ENCODE results near the gene MAFG.
"Not testable (repeated sequence)": the region's sequence is repeated elsewhere in the genome, so short reads cannot be mapped to it uniquely, and the experiment has no call there.

- not testable (repeated sequence) for TF ChIP-seq CTCF, POLR2AphosphoS5 (IDR thresholded peaks at IDR 0.05)
These were observed 25.9 kb upstream of the MAFG start for GRCh38 chr17:81953443-81953842.

All from upper lobe of left lung (tissue), 4 donors.